ENCODE data around the gene PEBP1. TPM values are rescaled to one million over a fixed set of nuclear protein-coding genes. Genes with fewer than 3 reads are reported as not detected.

PEBP1 gene
- 11.8 and 17.9 TPM in 2 replicates for total RNA-seq (2013; cell fraction: nucleolus; rRNA removed)
- total RNA-seq (2014; rRNA removed) (222 and 228 TPM in 2 replicates), total RNA-seq (2014; rRNA removed; fragmentation: Illumina TruSeq; extraction: Trizol) (181 and 208 TPM in 2 replicates), total RNA-seq (2021) (186 and 193 TPM in 2 replicates), polyA plus RNA-seq (2011; rRNA removed) (147 and 217 TPM in 2 replicates), polyA plus RNA-seq (2014; fragmentation: Illumina TruSeq; extraction: Trizol) (153 and 203 TPM in 2 replicates), polyA plus RNA-seq (2014; fragmentation: Nextera tagmentation; extraction: Ambion mirVana) (100 to 1,000 TPM in 1 of 2 experiments, 10 to 100 TPM in 1; 79.4 to 150 TPM), polyA plus RNA-seq (2014; rRNA removed) (179 and 205 TPM in 2 replicates), polyA plus RNA-seq (2016; fragmentation: Nextera tagmentation; extraction: Ambion mirVana) (100 to 1,000 TPM; 413 to 415 TPM), polyA minus RNA-seq (2011; rRNA and poly(A)+ RNA removed) (85.2 and 117 TPM in 2 replicates), Bru-seq, nascent RNA (percentile 90 among the genes with signal in this experiment), BruChase-seq, experiment 1, labeled RNA remaining after a 6-hour chase (percentile 97 among the genes with signal in this experiment), BruChase-seq, experiment 2, labeled RNA remaining after a 2-hour chase (percentile 94 among the genes with signal in this experiment)
- polyA plus RNA-seq (2011; ENCODE audit: low read depth), result 97.1 TPM
- 244 and 255 TPM in 2 replicates for polyA plus RNA-seq (2011; cell fraction: cytosol; rRNA removed)
- polyA plus RNA-seq (2011; cell fraction: nucleus; rRNA removed), result 105 and 119 TPM in 2 replicates
- 140 and 147 TPM in 2 replicates for polyA plus RNA-seq (2012)
- 50.8 and 57.1 TPM in 2 replicates for polyA minus RNA-seq (2011; cell fraction: cytosol; rRNA and poly(A)+ RNA removed)
- polyA minus RNA-seq (2011; cell fraction: nucleus; rRNA and poly(A)+ RNA removed), result 14.5 and 28.7 TPM in 2 replicates
- long read RNA-seq, experiment 1, transcript PEBP1-201 (4 exons, 1,697 nt), result major isoform, 416 of 431 reads
- long read RNA-seq, experiment 1, partial matches to known transcripts, result 5 of 431 reads
- long read RNA-seq, experiment 1, other reads (novel, unspliced or antisense), result 10 of 431 reads
- long read RNA-seq, experiment 2, transcript PEBP1-201 (4 exons, 1,697 nt), result major isoform, 1,386 of 1,413 reads
- long read RNA-seq, experiment 2, partial matches to known transcripts, result 4 of 1,413 reads
- long read RNA-seq, experiment 2, other reads (novel, unspliced or antisense), result 23 of 1,413 reads

- DNase-seq (ENCODE audit: low read depth, low spot score) (peak; percentile 77), FAIRE-seq (peak; percentile 92), ATAC-seq (peak; percentile 98)
- Histone ChIP-seq H3K4me2 (ENCODE audit: control insufficient read depth, insufficient read depth) (peak within 1 kb of the TSS; percentile 75), H3K9ac (ENCODE audit: control insufficient read depth, insufficient read depth, low read length) (peak within 1 kb of the TSS; percentile 97), H3K4me3 (peak within 1 kb of the TSS; percentile 86), H4K20me1 (ENCODE audit: control insufficient read depth, insufficient read depth) (no peaks in the 10 kb centered on the region), H3K27me3 (replicated peaks in 1 of 2; ENCODE audit: control insufficient read depth in 2 of 2, insufficient read depth in 2 of 2, low read length in 1 of 2) (no peaks in the 10 kb centered on the region), H2AFZ (ENCODE audit: control insufficient read depth, low read depth, low read length) (peak within 1 kb of the TSS; percentile 88), H3K36me3 (ENCODE audit: control insufficient read depth in 2 of 2, insufficient read depth in 2 of 2, low read length in 1 of 2) (peaks cover 5 to 18% of the 10 kb centered on the region in 2 experiments), H3K27ac (ENCODE audit: control insufficient read depth, insufficient read depth) (peak within 1 kb of the TSS; percentile 86), H3K4me1 (ENCODE audit: control insufficient read depth, insufficient read depth, low read length) (peaks cover 11% of the 10 kb centered on the region), H3K9me3 (replicated peaks; ENCODE audit: control insufficient read depth, insufficient read depth, low read length) (no peaks in the 10 kb centered on the region; the same call in 2 of the 3 replicates), H3K79me2 (ENCODE audit: control insufficient read depth, insufficient read depth, low read length) (peaks cover 31% of the 10 kb centered on the region)
- SMC1A ChIA-PET (ENCODE audit: uncharacterized antibody, unreplicated experiment), result interaction anchor here (0.8 to 3.0 kb wide), 8 partner anchors 15 to 261 kb away, joined by 3 to 15 read pairs (median 4); partner anchors contain the start of gene SUDS3
- BruUV-seq (replicated peaks), result no TSS peak
- CTCF ChIA-PET, result interaction anchor here (1.0 to 3.6 kb wide), 6 partner anchors 12 to 241 kb away, joined by 3 to 28 read pairs (median 8); partner anchors contain the start of gene SUDS3
- in situ Hi-C loops (cut with MboI) (loop anchor here (25.0 kb wide), 1 partner anchor 1526 kb away; the partner anchor contains the start of gene PRKAB1), intact Hi-C loops (cut with micrococcal nuclease; ENCODE audit: unreplicated experiment) (loop anchor here (10.0 kb wide), 1 partner anchor 261 kb away; no protein-coding TSS in a partner anchor)
- POLR2A ChIA-PET, result interaction anchor here (0.7 to 2.0 kb wide), 11 partner anchors 15 to 240 kb away, joined by 3 to 7 read pairs (median 4); partner anchors contain the start of genes RFC5 and SUDS3
- WGBS (ENCODE audit: insufficient coverage, insufficient replicate concordance, low lambda C conversion rate, missing lambda C conversion rate), result 1% methylated on average over 48 of the region's 70 CpGs
- RAD21 ChIA-PET (ENCODE audit: unreplicated experiment), result interaction anchor here (0.7 to 3.8 kb wide), 11 partner anchors 15 to 279 kb away, joined by 3 to 32 read pairs (median 4); partner anchors contain the start of genes SUDS3 and TAOK3
- TF ChIP-seq ZSCAN29 (IDR thresholded peaks at IDR 0.05), result no peak
- TF ChIP-seq ZNF622 (IDR thresholded peaks at IDR 0.05), result no peak
- TF ChIP-seq NRF1 (conservative IDR thresholded peaks at IDR 0.05; ENCODE audit: low read depth, low read length), result peak; percentile 31
- no peak for TF ChIP-seq MYB (IDR thresholded peaks at IDR 0.05; ENCODE audit: borderline replicate concordance, low read depth, low read length)
- TF ChIP-seq BCL11A (IDR thresholded peaks at IDR 0.05; ENCODE audit: low read depth, low read length), result no peak
- peak; percentile 91 for TF ChIP-seq MAX (IDR thresholded peaks at IDR 0.05; ENCODE audit: low read depth, low read length)
- no peak for TF ChIP-seq ZNF592 (IDR thresholded peaks at IDR 0.05)
- no peak for TF ChIP-seq ASH2L (IDR thresholded peaks at IDR 0.05; ENCODE audit: borderline replicate concordance, low read depth)
- TF ChIP-seq HDAC6 (IDR thresholded peaks at IDR 0.05; ENCODE audit: unreplicated experiment), result no peak
- peak; percentile 88 for TF ChIP-seq TAF1 (IDR thresholded peaks at IDR 0.05; ENCODE audit: borderline replicate concordance, low read depth, low read length)
- TF ChIP-seq GATAD2B (conservative IDR thresholded peaks at IDR 0.05; ENCODE audit: low read depth), result peak; percentile 66
- TF ChIP-seq CBX5 (IDR thresholded peaks at IDR 0.05; ENCODE audit: low read depth), result no peak
These were observed at the start of gene PEBP1 for GRCh38 chr12:118135788-118136558. Gene PEBP1 (plus strand): TSS chr12:118136124. CDS start chr12:118136210, 86 bp downstream.

Measured in GM12878 (cell line).